Esophagus mucosa (tissue), 1 donor: ENCODE data around the gene CDK17. TPM values are rescaled to one million over a fixed set of nuclear protein-coding genes. Genes with fewer than 3 reads are reported as not detected.

Experiments used
- ATAC-seq: fragments of 200-7000 bp; cut with Tn5 transposase; one replicate; pipeline ENCODE4 v1.9.1; 2020
- total RNA-seq: library from RNA; stranded (reverse); gene quantifications from one replicate; pipeline ENCODE4 v1.2.4, GENCODE V29; 2023
- donor health status: DM: yes; HTN: yes; CAD: no.

Gene CDK17
- total RNA-seq, 1 donor from 2014 or later: 16.7 TPM

DNA sequence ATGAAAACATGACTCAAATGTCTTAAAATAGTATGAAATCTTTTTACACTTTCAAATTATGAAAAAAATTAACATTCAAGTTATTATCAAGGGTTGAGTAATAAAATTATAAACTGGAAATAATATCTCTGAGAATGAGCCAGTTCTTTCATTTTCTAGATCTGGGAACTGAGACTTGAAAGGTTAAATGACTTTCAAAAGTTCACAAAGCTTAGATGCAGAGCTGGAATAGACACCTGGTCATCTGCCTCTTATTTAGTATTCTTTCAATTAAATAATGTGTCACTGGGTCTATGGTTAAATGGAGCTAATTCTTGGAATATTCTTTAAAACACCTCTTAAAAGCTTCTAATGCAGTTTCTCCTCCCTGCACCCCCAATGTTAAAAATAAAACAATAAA lies 86.6 kb downstream of the CDK17 start:
- no peak for ATAC-seq

DNA sequence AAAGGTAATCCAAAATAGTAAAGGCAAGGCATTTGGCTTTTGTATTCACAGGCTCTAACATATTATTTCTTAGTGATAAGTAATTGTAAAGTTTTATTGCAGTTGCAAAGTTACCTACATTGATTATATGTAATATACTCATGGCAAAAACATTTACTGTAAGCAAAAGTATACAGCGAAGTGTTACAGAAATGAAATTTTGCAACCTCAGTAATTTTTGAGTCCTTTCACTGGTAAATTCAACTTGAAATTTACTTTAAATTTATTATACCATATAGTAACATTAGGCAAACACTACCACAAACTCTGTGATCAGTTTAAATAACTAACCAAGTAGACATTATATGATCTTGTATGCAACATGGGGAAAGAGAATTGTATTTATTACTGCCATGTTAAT lies 89.0 kb downstream of the CDK17 start:
- ATAC-seq: no peak

DNA sequence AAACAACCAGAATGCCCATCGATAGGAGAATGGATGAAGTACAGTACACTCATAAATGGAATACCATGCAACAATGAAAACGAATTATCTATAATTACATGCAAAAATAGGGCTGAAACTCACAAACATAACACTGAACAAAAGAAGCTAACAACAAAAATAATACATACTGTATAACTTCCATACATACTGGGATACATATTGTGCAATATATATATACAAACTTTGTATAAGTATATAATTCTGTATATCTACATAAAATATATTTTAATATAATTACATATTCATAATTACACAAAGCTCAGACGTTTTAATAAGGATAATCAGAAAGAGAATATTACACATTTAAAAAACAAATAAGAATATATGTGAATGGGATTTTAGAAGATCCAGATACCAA lies 90.2 kb downstream of the CDK17 start:
- no peak for ATAC-seq

DNA sequence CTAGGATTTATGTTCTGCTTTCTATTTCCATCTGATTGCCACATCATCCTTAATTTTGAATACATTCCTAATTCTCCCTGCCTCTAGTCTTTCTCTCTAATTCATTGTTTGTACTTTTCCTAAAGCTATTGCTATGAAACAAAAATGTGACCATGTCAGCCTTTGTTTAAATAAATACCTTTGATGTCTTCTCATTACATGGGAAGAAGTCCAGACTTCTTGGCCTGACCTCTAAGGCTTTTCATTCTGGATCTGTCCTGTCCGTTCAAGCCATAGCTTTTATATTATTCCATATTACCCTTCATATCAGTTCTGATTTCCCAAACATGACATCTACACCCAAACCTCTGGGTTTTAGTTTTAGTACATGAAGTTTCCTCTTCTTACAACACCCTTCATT lies 91.4 kb downstream of the CDK17 start:
- ATAC-seq: no peak

DNA sequence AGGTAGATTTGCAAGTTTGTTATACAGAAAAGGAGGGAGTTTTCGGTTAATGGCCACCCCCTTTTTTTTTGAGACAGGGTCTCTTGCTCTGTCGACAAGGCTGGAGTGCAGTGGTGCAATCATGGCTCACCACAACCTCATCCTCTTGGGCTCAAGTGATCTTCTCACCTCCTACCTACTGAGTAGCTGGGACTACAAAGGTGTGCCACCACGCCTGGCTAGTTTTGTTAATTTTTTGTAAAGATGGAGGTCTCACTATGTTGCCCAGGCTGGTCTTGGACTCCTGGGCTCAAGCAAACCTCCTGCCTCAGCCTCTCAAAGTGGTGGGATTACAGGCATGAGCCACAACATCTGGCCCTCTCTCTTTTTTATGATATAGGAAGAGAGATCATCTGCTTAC lies 94.6 kb downstream of the CDK17 start:
- no peak for ATAC-seq

DNA sequence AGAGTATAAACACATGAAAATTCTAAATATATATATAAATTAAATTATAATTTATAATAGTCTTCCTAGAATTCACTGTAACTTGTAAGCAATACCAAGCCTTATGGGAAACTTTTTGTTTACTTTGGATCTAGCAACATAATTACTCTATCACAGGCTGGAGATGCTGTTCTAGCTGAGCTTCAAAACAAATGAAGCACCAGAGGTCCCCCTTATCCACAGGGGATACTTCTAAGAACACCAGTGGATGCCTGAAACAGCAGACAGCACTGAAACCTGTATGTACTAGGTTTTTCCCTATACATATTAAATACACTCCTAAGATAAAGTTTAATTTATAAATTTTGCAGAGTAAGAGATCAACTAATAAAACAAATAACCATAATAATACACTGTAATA lies 96.6 kb downstream of the CDK17 start:
- no peak for ATAC-seq

DNA sequence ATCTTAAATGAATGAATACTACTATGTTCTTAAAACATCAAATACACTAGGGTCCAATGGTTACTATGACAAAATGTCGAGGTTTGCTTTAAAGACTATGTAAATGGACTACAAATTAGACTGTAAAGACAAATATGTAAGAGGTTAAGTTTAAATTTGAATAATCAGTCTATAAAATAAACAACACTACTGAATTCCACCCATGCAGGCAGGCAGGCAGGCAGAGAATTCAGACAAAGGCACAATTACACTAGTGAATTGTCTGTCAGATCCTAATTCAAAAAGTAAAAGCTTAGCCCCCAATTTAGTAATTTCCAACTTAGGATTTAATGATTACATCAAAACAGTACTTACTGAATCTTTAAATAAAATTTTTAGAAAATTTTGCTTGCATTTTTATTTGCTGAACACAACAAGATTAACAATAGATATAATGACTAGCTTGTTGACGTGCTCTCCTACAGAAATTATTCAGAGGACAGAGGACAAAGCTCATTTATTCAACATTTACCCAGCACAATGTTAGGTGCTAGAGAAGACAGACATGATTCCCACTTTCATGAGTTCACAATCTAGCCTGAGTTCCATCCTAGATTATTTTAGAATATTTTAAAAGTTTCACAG lies 97.4 kb downstream of the CDK17 start:
- no peak for ATAC-seq

DNA sequence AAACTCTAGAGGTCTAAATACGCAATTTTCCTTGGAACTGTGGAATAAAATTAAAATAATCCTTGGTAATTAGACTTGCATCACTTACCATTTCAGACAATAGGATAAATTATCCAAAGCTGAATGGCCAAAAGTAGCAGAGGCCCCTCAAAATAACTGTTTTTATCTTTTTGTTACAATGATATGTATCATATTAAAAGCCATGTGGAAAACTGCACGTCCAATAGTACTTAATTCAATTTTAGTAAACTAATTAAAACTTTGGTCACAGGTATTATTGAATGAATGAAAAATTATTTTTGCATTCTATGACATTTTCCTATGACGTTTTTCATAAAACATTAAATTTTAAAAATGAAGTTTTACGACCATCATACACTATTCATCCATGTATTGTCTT lies 98.5 kb downstream of the CDK17 start:
- ATAC-seq: no peak

DNA sequence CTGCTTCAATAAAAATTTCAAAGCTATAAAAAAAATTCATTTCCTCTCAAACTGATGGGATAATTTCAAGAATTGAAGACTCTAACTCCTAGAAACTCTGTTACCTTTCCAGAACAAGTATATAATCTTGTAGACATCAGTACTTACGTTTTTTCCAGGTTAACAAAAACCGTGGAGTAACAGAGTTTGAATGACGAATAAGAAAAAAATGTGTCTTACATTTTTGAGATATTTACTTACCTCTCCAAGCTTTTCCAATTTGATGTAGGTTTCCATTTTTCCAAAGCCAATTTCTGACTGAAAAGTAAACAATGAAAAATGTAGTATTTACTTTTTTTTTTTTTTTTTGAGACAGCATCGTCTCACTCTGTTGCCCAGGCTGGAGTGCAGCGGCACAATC lies 100.2 kb downstream of the CDK17 start:
- no peak for ATAC-seq

DNA sequence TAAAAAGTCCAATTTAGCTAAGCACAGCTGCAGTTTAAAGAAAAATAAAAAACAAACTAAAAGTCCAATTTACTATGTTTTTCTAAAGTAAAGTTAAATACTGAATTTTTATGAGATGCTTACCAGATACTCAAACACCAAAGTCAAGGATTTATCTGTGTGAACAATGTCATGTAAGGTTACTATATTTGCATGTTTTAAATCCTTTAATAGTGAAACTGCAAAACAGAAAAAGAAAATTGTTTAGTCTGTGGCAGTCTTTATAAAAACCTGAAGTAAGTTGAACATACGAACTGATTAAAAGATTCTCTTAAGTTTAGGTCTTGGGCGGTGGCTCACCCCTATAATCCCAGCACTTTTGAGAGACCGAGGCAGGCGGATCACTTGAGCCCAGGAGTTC lies 102.7 kb downstream of the CDK17 start:
- no peak for ATAC-seq

DNA sequence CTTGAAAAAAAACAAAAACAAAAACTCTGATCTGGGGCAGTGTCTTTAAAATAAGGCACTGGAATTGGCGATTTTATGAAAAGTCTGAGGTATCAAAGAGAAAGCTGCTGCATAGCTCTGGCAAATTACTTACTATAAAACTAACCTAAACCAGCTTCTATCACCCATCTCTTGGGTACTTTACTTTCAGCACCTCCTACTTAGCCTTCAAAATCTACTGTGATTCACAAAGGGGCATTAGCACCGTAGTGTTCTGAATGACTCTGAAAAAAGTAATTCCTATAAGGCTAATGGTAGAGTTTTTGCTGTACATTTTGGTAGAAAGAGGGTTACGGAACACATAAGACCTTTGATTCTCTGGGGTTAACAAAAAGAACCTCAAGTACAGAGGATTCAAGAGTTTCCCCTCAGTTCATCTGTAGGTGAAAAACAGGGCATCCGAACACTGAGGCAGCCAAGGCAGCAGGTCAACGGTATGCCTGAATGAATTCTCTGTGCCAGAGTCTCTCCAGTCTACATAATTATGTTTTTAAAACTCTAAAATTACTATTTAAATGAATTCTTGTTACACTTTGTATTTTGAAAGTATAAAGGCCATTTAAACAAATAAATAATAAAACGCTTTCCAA lies 104.6 kb downstream of the CDK17 start:
- ATAC-seq: no peak

DNA sequence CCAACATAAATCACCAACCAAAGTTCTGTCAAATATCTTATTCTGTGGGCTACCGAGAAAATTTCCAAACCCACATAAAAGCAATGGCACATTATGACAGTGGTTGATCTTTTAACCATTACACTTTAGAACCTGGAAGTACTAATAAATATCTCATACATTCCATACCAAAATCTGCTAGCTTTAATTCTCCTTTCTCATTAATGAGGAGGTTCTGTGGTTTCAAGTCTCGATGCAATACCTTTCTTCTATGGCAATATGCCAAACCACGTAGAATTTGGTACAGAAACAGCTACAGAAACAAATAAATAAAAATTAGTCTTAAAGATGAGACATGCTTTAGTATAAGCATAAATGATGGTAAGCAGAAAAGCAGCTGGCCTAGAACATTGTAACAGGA lies 105.4 kb downstream of the CDK17 start:
- ATAC-seq: no peak

DNA sequence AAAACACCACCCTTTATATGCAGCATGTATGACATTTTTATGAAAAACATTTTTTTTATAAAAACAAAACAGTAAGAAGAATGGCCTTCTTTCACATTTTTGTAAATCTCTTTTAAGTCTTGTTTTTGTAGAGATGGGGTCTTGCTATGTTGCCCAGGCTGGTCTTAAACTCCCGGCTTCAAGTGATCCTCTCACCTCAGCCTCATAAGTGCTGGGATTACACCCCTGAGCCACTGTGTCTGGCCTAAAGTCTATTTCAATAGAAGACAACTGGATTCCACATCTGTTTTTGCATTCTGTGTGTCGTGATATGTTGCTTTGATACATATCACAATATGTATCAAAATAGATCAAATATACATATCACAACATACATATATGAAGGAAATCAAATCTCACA lies 107.1 kb downstream of the CDK17 start:
- no peak for ATAC-seq

DNA sequence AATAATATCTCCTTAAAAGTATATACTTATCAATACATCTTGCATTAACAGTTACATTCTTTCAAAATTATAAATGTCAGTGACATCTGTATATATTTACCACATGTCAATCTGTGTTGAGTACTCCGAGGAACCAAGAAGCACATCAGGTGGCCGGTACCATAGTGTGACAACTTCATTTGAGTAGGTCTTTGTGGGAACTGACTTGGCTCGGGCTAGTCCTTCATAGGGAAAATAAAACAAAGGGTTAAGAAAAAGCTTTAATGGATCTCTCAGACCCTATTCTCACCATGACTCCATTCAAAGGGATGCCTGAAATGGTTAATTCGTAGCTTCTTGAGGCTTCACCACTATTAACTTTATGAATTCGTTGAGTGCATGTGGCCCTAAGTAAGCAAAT lies 111.2 kb downstream of the CDK17 start:
- ATAC-seq: no peak

DNA sequence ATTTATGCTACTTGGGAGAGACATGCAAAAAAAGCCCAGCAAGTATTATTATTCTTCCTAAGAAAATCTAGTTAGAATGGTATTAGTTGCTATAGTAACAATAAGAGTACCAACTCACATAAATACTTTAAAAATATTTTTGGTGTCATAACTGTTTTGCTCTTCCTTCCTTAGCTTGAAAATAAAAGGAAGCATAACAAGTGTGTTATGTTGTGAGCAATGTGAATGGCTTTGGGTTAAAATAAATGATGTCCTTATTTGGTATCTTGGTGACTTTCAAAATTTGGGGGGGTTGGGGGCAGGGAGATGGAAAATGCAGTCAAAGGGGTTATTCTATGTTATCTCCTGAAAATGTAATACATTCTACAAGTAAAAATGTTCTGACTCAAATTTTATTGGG lies 115.1 kb downstream of the CDK17 start:
- no peak for ATAC-seq

DNA sequence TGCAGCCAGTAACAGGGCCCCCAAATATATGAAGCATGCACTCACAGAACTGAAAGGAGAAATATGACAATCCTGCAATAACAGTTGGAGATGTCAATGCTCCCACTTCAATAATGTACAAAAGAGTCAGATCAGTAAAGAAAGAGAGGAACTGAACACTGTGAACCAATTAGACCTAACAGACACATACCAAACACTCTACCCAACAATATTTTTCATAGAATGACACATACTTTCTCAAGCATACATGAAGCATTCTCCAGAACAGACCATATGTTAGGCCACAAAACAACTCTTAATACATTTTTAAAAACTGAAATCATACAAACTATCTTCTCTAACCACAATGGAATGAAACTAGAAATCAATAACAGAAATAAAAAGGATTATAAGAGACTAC lies 125.9 kb downstream of the CDK17 start:
- no peak for ATAC-seq

DNA sequence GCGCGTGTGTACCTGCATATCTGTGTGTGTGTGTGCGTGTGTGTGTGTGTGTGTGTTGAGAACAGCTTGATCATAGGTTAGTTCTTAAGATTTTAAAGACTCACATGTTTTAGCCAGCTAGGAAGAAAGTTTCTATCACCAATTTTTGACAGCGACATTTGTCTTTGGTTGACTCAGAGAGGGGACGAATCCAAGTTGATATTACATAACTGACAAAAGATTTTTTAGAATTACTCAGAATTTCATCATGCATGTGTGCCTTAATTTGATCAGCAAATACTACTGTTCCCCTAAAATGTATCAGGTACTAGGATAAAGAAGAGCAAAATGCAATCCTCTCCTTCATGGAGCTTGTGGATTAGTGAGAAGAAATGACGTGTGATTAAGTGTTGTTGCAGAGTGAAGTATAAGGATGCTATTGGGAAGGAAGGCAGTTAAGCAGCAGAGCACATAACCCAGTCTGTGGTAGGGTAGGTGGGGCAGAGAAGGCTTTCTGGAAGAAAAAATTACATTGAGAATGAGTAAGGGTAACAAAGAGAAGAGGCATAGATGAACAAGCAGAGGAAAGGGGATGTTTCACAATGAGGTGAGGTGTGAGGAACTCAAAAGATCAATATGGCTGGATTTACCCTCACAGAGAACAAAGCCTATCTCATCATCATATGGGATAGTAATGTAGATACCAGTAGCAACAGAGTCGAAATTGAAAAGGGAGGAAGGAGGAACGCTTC lies 128.6 kb downstream of the CDK17 start:
- ATAC-seq: no peak

DNA sequence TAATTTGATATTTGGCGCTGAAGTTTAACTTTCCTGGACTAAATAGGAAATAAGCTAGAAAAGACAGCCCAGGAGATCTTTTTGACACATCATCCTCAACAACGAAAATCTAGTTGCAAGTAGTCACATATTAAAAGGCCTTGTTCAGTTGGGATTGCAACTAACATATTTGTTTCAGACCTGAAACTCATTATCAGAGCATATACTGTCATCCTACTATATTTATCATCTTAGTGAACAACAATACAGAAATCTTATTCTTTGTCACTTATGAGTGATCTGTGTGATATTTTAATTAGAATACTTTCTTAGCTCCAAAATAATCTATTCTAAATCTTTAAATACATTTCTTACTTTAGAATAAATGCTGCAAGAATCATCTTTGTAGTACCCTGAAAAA lies 134.0 kb downstream of the CDK17 start:
- no peak for ATAC-seq

DNA sequence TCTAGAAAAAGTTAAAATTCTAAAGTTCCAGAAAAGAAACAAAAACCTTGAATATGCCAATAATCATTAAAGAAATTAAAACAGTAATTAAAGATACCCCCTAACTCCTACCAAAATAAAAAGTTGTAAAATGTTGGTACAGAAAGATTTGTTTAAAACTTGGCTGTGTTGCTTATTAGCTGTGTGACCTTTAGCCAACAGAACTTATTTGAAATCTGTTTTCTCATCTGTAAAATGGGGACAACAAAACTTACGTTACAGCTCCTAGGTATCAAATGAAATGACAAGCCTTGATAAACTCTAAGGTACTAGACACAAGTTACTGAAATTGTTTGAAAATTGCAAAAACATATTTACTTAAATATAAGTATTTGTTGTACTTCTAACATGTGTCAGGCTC lies 134.4 kb downstream of the CDK17 start:
- no peak for ATAC-seq

DNA sequence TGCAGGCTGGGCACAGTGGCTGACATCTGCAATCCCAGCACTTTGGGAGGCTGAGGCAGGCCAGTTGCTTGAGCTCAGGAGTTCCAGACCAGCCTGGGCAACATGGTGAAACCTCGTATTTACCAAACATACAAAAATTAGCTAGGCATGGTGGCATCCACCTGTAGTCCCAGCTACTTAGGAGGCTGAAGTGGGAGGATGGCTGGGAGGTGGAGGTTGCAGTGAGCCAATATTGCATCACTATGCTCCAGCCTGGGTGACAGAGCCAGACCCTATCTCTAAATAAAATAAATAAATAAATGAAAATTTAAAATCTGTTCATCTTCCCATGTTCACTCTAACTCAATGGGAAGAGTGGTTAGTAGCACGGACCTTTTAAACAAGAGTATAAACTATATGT lies 134.8 kb downstream of the CDK17 start:
- no peak for ATAC-seq

DNA sequence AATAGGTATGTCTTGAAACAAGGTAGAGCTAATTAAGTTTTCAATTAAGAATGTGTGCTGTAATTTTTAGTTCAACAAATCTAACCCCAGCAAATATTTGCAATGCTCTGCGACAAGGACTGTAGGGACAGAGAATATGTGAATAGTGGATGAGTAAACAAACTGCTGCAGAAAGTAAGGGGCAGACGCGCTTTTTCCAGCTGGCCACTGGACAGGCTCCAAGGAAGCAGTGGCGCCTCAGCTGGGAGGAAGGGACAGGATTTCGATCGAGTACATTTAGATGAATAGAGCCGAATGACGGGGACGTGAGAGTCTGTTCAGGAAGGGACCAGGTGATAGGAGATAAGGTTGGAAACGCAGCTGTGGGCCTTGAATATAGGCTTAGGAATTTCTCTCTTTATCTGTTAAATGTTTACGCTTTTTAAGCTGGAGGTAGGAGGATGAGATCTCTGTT lies 136.8 kb downstream of the CDK17 start:
- no peak for ATAC-seq

DNA sequence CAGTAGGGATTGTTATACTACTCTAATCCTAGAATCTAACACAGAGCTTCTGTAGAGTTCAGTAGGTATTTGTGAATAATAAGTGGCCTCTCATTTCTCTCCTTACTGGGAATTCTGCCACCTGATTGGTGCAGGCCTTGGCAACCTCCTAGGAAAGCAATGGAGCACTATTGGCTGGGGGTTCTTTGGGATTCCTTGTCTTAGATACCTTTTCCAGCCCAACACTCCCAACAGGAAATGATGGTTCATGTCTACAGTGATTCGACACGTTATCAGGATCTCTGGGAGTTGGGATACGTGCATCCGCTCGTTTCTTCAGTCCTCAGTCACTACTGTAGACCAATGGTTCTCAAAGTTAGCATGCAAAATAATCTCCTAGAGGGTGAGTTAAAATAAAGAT lies 138.7 kb downstream of the CDK17 start:
- ATAC-seq: no peak

DNA sequence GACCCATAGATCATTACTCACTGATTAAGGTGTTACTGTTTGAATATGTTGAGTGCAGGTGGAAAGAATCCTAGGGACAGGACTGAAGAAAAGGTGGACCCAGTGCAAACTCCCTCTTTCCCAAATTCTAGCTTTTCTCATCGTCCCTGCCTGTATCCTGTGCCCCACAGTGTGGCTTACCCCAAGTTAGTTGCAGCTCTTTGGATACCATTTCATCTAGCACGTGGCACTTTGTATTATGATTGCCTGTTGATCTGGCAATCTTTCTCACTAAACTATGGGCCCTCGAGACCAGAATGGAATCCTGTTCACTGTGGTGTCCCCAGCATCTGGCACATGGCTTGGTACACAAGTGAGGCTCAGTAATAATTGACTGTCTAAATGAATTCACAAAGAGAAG lies 139.6 kb downstream of the CDK17 start:
- no peak for ATAC-seq

DNA sequence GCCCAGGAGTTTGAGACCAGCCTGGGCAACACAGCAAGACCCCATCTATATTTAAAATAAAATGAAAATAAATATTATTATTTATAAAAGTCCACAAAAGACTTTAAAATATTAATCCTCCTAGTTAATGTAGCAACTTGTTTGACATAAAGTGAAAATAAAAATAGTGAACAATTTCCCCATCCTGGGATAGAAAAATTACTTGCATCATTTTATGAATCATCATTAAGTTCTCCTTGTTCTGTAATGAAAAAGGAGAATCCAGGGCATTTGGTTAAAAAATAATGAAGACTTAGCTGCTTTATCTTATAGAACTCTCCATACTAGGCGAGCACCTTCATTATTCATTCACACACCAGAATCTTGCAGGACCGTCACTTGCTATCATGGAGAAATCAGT lies 140.0 kb downstream of the CDK17 start:
- ATAC-seq: no peak
